ENCODE results near the gene ZNF217. TPM values are rescaled to one million over a fixed set of nuclear protein-coding genes. Genes with fewer than 3 reads are reported as not detected.

The ZNF217 gene
- total and polyA plus RNA-seq, 2 of the 8 experiments (the other 6 are each of a cell fraction or from before 2014, with no cell fraction given) = 15.3 to 87.9 TPM

GRCh38 chr20:53635221-53635620 lies 41.6 kb upstream of the ZNF217 start:
- WGBS, 2 experiments (ENCODE audit: extremely low coverage in 1 of 2, insufficient coverage in 1 of 2, insufficient read length in 1 of 2, insufficient replicate concordance in 2 of 2, low coverage in 1 of 2, low lambda C conversion rate in 2 of 2, missing lambda C conversion rate in 1 of 2) = 93% methylated on average over 5 of the region's 5 CpGs; no CpG with 5 or more reads in 1 of the 2 experiments
- CTCF ChIA-PET (ENCODE audit: partially characterized antibody) = interaction anchor here (0.6 to 1.1 kb wide), 2 partner anchors 11 to 271 kb away, joined by 3 to 4 read pairs; no protein-coding TSS in a partner anchor

More at GRCh38 chr20:53635221-53635620, 41.6 kb upstream of the ZNF217 start:
- Histone ChIP-seq H3K79me2 (ENCODE audit: control insufficient read depth in 1 of 2, insufficient read depth in 2 of 2, low read length in 2 of 2) (no peaks in the 10 kb centered on the region), H2BK15ac (ENCODE audit: low read length) (no peak overlapping the region), H3K4ac (replicated peaks; ENCODE audit: insufficient read length, low read depth, low read length) (no peak overlapping the region), H2BK120ac (replicated peaks; ENCODE audit: low read depth, low read length) (no peak overlapping the region), H3K4me1 (replicated peaks in 1 of 4; ENCODE audit: control insufficient read depth in 3 of 4, insufficient read depth in 4 of 4, low read length in 3 of 4) (no peaks in the 10 kb centered on the region), H2BK12ac (ENCODE audit: low read depth, low read length) (no peak overlapping the region), H3K4me3 (ENCODE audit: extremely low read depth in 1 of 4, insufficient read depth in 2 of 4, low read depth in 3 of 4, low read length in 4 of 4) (no peak overlapping the region), H4K5ac (ENCODE audit: insufficient read length, low read depth, low read length) (no peak overlapping the region), H2BK5ac (ENCODE audit: low read depth, low read length) (no peak overlapping the region), H2AFZ (ENCODE audit: low read length) (no peak overlapping the region), H4K91ac (replicated peaks; ENCODE audit: insufficient read length, low read length) (no peak overlapping the region), H3K18ac (ENCODE audit: extremely low read depth, low read length) (no peak overlapping the region), H3K9me3 (ENCODE audit: insufficient read depth in 2 of 2, low read depth in 1 of 2, low read length in 1 of 2) (no peaks in the 10 kb centered on the region), H2BK20ac (ENCODE audit: low read length) (no peak overlapping the region), H3K56ac (replicated peaks; ENCODE audit: insufficient read length, low read depth, low read length) (no peak overlapping the region), H3K27me3 (replicated peaks in 1 of 4; ENCODE audit: control insufficient read depth in 3 of 4, extremely low read depth in 1 of 4, insufficient read depth in 3 of 4, low read length in 3 of 4) (no peaks in the 10 kb centered on the region), H3K4me2 (ENCODE audit: insufficient read depth in 1 of 2, low read depth in 2 of 2, low read length in 2 of 2) (no peak overlapping the region), H3K9ac (replicated peaks in 1 of 4; ENCODE audit: extremely low read depth in 1 of 4, low read depth in 3 of 4, low read length in 3 of 4) (no peak overlapping the region), H4K8ac (ENCODE audit: extremely low read depth, insufficient read depth, low read length) (no peak overlapping the region; the same call in 1 of the 2 replicates), H3K14ac (ENCODE audit: insufficient read length) (no peak overlapping the region), H3K23ac (ENCODE audit: insufficient read length) (no peak overlapping the region), H4K20me1 (replicated peaks in 1 of 2; ENCODE audit: control insufficient read depth in 1 of 2, insufficient read depth in 2 of 2, low read length in 2 of 2) (no peaks in the 10 kb centered on the region), H3K27ac (ENCODE audit: low read depth, low read length) (no peak overlapping the region), H3K23me2 (ENCODE audit: low read depth, low read length) (no peaks in the 10 kb centered on the region), H3K79me1 (ENCODE audit: low read depth, low read length) (no peaks in the 10 kb centered on the region), H3K36me3 (ENCODE audit: control insufficient read depth in 2 of 4, insufficient read depth in 4 of 4, low read length in 3 of 4) (no peaks in the 10 kb centered on the region), H2AK5ac (ENCODE audit: low read depth, low read length) (no peak overlapping the region)
- DNase-seq (ENCODE audit: low read depth in 1 of 2, low spot score in 2 of 2) (no peak), FAIRE-seq (no peak)
- POLR2A ChIA-PET (ENCODE audit: partially characterized antibody) = interaction anchor here (1.0 to 1.6 kb wide), 3 partner anchors 12 to 284 kb away, joined by 3 to 6 read pairs (median 3); no protein-coding TSS in a partner anchor
- no peak for TF ChIP-seq CBX5 (IDR thresholded peaks at IDR 0.05; ENCODE audit: low read depth, low read length)
- no peak for TF ChIP-seq CTBP2 (IDR thresholded peaks at IDR 0.05; ENCODE audit: borderline replicate concordance, insufficient read depth, insufficient read length, low read length)
- no peak for TF ChIP-seq RFX5 (IDR thresholded peaks at IDR 0.05; ENCODE audit: borderline replicate concordance, low read depth, low read length)
- TF ChIP-seq POLR2A (IDR thresholded peaks at IDR 0.05; ENCODE audit: control extremely low read depth in 1 of 2, low read depth in 2 of 2, low read length in 2 of 2) = no peak
- TF ChIP-seq ASH2L (IDR thresholded peaks at IDR 0.05; ENCODE audit: low read length) = no peak
- TF ChIP-seq RNF2 (IDR thresholded peaks at IDR 0.05; ENCODE audit: borderline replicate concordance, low read depth, low read length, missing control alignments, poor library complexity, severe bottlenecking) = no peak
- no peak for TF ChIP-seq SUZ12 (IDR thresholded peaks at IDR 0.05; ENCODE audit: low read length)
- TF ChIP-seq CHD1 (IDR thresholded peaks at IDR 0.05; ENCODE audit: low read depth, low read length) = no peak
- TF ChIP-seq HDAC2 (IDR thresholded peaks at IDR 0.05; ENCODE audit: borderline replicate concordance in 1 of 2, low read depth in 2 of 2, low read length in 2 of 2) = no peak
- no peak for TF ChIP-seq EGR1 (IDR thresholded peaks at IDR 0.05; ENCODE audit: borderline replicate concordance, low read depth, low read length)

Data from H1 (cell line).